ENCODE measurements around the gene LPAR1. TPM values are rescaled to one million over a fixed set of nuclear protein-coding genes. Genes with fewer than 3 reads are reported as not detected.

LPAR1 gene
- total RNA-seq, 1 donor from 2014 or later = 11.5 TPM

- Histone ChIP-seq H3K27me3 (ENCODE audit: insufficient read depth, low read length) (no peaks in the 10 kb centered on the region), H2AFZ (ENCODE audit: low read depth, low read length) (no peak overlapping the region), H3K4me3 (ENCODE audit: insufficient read depth, low read depth, low read length) (no peak overlapping the region), H3K4me1 (ENCODE audit: insufficient read depth, low read length) (no peaks in the 10 kb centered on the region), H3K79me2 (ENCODE audit: insufficient read depth, low read length) (peaks cover 4% of the 10 kb centered on the region), H3K9me3 (ENCODE audit: insufficient read depth, low read depth, low read length) (no peaks in the 10 kb centered on the region), H3K9ac (ENCODE audit: low read length) (no peak overlapping the region), H4K20me1 (ENCODE audit: insufficient read depth, low read length) (no peaks in the 10 kb centered on the region), H3K36me3 (ENCODE audit: insufficient read depth, low read length) (no peaks in the 10 kb centered on the region), H3K4me2 (ENCODE audit: low read length) (no peak overlapping the region), H3K27ac (ENCODE audit: low read depth, low read length) (no peak overlapping the region)
- TF ChIP-seq, protein P1, sequence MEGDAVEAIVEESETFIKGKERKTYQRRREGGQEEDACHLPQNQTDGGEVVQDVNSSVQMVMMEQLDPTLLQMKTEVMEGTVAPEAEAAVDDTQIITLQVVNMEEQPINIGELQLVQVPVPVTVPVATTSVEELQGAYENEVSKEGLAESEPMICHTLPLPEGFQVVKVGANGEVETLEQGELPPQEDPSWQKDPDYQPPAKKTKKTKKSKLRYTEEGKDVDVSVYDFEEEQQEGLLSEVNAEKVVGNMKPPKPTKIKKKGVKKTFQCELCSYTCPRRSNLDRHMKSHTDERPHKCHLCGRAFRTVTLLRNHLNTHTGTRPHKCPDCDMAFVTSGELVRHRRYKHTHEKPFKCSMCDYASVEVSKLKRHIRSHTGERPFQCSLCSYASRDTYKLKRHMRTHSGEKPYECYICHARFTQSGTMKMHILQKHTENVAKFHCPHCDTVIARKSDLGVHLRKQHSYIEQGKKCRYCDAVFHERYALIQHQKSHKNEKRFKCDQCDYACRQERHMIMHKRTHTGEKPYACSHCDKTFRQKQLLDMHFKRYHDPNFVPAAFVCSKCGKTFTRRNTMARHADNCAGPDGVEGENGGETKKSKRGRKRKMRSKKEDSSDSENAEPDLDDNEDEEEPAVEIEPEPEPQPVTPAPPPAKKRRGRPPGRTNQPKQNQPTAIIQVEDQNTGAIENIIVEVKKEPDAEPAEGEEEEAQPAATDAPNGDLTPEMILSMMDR (IDR thresholded peaks at IDR 0.05; ENCODE audit: insufficient read depth, low read depth, low read length) = no peak
- TF ChIP-seq EZH2 (IDR thresholded peaks at IDR 0.05; ENCODE audit: insufficient read depth, low read length) = no peak
- FAIRE-seq = no peak
- no peaks in the 10 kb centered on the region for H3K9me3 Mint-ChIP-seq (ENCODE audit: unreplicated experiment)
- H3K4me1 Mint-ChIP-seq (ENCODE audit: low read depth, unreplicated experiment) = no peaks in the 10 kb centered on the region
- no peak overlapping the region for H3K27ac Mint-ChIP-seq (ENCODE audit: unreplicated experiment)
- H3K4me3 Mint-ChIP-seq (ENCODE audit: unreplicated experiment) = no peak overlapping the region
- no peaks in the 10 kb centered on the region for H3K27me3 Mint-ChIP-seq (ENCODE audit: low read depth, unreplicated experiment)
- H3K36me3 Mint-ChIP-seq (ENCODE audit: low read depth, unreplicated experiment) = no peaks in the 10 kb centered on the region
- DNase-seq (ENCODE audit: low read depth) = no peak
Measured at GRCh38 chr9:110986529-110986928, 51.7 kb downstream of the LPAR1 start.

DNA sequence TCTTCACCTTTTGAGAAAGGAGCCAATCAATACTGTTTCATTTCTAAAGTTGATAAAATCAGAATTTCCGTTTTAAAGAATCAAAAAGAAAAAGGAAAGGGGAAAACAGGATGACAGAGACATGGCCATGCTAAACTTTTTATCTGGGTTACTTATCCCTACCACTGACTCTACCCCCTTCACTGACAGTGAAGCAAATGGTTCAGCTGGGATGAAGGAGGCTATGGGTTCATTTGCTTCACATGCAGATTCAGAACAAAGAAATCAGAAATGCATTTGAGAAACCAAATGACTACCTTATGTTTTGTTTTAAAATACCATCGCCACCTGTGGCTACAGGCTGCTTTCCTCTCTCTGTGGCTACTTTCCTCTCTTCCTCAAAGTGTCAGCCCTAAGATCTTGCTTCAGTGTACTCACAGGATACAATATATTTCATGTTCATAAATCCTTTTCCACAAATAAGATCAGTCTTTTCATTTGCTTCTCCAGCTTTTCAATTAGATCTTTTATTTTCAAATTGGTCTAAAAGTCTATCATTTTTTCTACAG is 53.3 kb downstream of the LPAR1 start:
- Mint-ChIP-seq H3K4me1 (ENCODE audit: low read depth, unreplicated experiment) (no peaks in the 10 kb centered on the region), H3K4me3 (ENCODE audit: unreplicated experiment) (no peak overlapping the region), H3K36me3 (ENCODE audit: low read depth, unreplicated experiment) (no peaks in the 10 kb centered on the region), H3K9me3 (ENCODE audit: unreplicated experiment) (no peaks in the 10 kb centered on the region), H3K27me3 (ENCODE audit: low read depth, unreplicated experiment) (no peaks in the 10 kb centered on the region), H3K27ac (ENCODE audit: unreplicated experiment) (no peak overlapping the region)
- H2AFZ ChIP-seq (ENCODE audit: low read depth, low read length) = no peak overlapping the region
- no peak overlapping the region for H3K4me2 ChIP-seq (ENCODE audit: low read length)
- H3K9ac ChIP-seq (ENCODE audit: low read length) = no peak overlapping the region
- H3K36me3 ChIP-seq (ENCODE audit: insufficient read depth, low read length) = no peaks in the 10 kb centered on the region
- FAIRE-seq (no peak), DNase-seq (ENCODE audit: low read depth) (no peak)
- H3K9me3 ChIP-seq (ENCODE audit: insufficient read depth, low read depth, low read length) = no peaks in the 10 kb centered on the region
- H3K79me2 ChIP-seq (ENCODE audit: insufficient read depth, low read length) = peaks cover 7% of the 10 kb centered on the region
- no peak overlapping the region for H3K4me3 ChIP-seq (ENCODE audit: insufficient read depth, low read depth, low read length)
- H3K4me1 ChIP-seq (ENCODE audit: insufficient read depth, low read length) = no peaks in the 10 kb centered on the region
- no peak for TF ChIP-seq EZH2 (IDR thresholded peaks at IDR 0.05; ENCODE audit: insufficient read depth, low read length)
- TF ChIP-seq, protein P1 (IDR thresholded peaks at IDR 0.05; ENCODE audit: insufficient read depth, low read depth, low read length) = no peak
- H3K27ac ChIP-seq (ENCODE audit: low read depth, low read length) = no peak overlapping the region
- H3K27me3 ChIP-seq (ENCODE audit: insufficient read depth, low read length) = no peaks in the 10 kb centered on the region
- H4K20me1 ChIP-seq (ENCODE audit: insufficient read depth, low read length) = peaks cover 3% of the 10 kb centered on the region

- Histone ChIP-seq H3K36me3 (ENCODE audit: insufficient read depth, low read length) (no peaks in the 10 kb centered on the region), H3K4me3 (ENCODE audit: insufficient read depth, low read depth, low read length) (no peak overlapping the region), H3K9me3 (ENCODE audit: insufficient read depth, low read depth, low read length) (no peaks in the 10 kb centered on the region), H2AFZ (ENCODE audit: low read depth, low read length) (no peak overlapping the region), H3K4me2 (ENCODE audit: low read length) (no peak overlapping the region), H3K79me2 (ENCODE audit: insufficient read depth, low read length) (peaks cover 3% of the 10 kb centered on the region), H3K9ac (ENCODE audit: low read length) (no peak overlapping the region), H4K20me1 (ENCODE audit: insufficient read depth, low read length) (peaks cover 8% of the 10 kb centered on the region), H3K4me1 (ENCODE audit: insufficient read depth, low read length) (peaks cover 5% of the 10 kb centered on the region), H3K27ac (ENCODE audit: low read depth, low read length) (no peak overlapping the region), H3K27me3 (ENCODE audit: insufficient read depth, low read length) (no peaks in the 10 kb centered on the region)
- no peaks in the 10 kb centered on the region for H3K9me3 Mint-ChIP-seq (ENCODE audit: unreplicated experiment)
- no peak overlapping the region for H3K4me3 Mint-ChIP-seq (ENCODE audit: unreplicated experiment)
- no peaks in the 10 kb centered on the region for H3K27me3 Mint-ChIP-seq (ENCODE audit: low read depth, unreplicated experiment)
- DNase-seq (ENCODE audit: low read depth) (no peak), FAIRE-seq (no peak)
- H3K36me3 Mint-ChIP-seq (ENCODE audit: low read depth, unreplicated experiment) = no peaks in the 10 kb centered on the region
- H3K4me1 Mint-ChIP-seq (ENCODE audit: low read depth, unreplicated experiment) = peaks cover 17% of the 10 kb centered on the region
- H3K27ac Mint-ChIP-seq (ENCODE audit: unreplicated experiment) = no peak overlapping the region
- TF ChIP-seq, protein P1 (IDR thresholded peaks at IDR 0.05; ENCODE audit: insufficient read depth, low read depth, low read length) = no peak
- no peak for TF ChIP-seq EZH2 (IDR thresholded peaks at IDR 0.05; ENCODE audit: insufficient read depth, low read length)
Measured at GRCh38 chr9:110980261-110980660, 58.0 kb downstream of the LPAR1 start.

All from astrocyte (in vitro differentiated cells and primary cell).